Inflammatory macrophage treated with lipopolysaccharide for 4 hours (primary cell): ENCODE data around the gene CATSPER3.
A peak's percentile ranks its signal among the peaks of the same experiment; 100 is the strongest.

Experiments used
- DNase-seq: peaks from one replicate; pipeline ENCODE4 v3.0.0-alpha.2; 2020

CATSPER3 gene

DNA sequence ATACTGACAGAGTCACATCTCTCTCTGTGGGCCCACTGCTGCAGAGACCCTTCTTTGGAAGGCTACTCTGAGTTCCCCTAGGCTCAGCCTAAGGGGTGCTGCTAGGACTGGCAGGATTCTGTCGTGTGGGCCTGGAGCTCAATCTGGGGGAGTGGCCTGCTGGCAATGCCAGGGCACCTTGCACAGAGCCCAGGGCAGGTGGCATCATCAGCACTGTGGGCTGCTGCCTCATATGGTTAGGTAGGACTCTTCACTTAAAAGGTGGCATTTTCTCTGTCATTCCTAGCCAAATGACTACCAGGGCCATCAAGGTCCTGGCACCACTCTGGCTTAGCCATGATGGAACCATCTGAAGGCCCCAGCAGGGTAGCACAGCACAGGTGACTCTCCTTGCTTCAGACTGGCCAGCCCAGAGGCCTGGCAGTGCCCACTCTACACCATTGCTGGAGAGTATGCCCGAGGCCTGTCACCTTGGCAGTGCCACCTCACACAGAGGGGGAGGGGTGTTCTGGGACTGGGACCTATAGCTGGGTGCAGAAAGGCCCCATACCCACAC is 44.4 kb downstream of the CATSPER3 start:
- no peak for DNase-seq

DNA sequence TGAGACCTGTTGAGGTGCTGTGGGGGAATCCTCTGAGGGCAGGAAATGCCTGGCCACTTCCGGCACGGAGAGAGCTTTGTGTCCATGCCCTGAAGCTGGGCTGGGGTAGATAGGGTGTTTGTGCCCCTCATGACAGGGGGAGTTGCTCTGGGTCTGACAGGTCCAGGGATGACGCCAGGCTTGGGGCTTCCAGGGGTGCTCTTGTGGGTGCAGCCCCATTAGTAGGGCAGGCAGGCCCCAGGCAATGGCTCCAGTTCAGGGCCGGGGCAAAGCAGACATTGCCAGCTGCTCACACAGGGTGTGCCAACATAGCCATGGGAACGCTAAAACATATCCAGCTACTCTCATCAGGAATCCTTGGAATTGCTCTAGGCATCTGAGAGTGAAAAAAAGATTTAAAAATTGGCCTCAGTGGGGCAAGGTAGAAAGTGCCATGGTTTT is 45.3 kb downstream of the CATSPER3 start:
- no peak for DNase-seq

DNA sequence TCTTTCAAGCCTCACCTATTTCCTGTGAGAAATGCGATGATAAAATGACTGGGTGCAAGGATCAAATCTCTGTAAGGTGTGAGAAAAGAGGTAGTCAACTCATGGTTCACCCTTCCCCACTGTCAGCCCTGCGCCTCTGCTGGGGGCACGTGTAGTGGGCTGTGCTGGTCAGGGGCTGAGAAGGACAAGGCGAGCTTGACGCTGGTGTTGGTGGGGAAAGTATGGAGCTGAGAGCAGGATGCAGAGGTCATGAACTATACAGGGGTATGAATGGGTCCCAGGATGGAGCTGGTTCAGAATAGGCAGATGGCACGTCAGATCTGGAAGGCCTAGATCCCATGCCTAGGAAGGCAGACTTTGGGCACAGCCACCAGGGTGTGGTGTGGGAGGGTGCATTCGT is 45.7 kb downstream of the CATSPER3 start:
- no peak for DNase-seq

GRCh38 chr5:135013947-135014570 is 46.4 kb downstream of the CATSPER3 start:
- DNase-seq = no peak

DNA sequence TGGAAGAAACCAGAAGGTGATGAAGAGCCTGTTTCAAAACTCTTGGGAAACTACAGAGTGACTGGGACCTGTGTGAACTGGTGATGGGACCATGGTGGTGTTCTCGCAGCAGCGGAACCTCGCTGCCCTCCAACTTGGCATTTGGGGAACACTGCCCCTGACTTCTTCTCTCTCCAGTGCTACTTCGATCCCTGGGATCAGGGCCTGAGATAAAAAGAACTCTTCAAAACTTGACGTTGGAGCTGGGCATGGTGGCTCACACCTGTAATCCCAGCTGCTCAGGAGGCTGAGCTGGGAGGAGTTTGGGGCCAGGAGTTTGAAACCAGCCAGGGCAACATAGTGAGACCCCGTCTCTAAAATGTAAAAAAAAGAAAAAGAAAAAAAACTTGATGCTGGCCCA is 48.2 kb downstream of the CATSPER3 start:
- DNase-seq = no peak

DNA sequence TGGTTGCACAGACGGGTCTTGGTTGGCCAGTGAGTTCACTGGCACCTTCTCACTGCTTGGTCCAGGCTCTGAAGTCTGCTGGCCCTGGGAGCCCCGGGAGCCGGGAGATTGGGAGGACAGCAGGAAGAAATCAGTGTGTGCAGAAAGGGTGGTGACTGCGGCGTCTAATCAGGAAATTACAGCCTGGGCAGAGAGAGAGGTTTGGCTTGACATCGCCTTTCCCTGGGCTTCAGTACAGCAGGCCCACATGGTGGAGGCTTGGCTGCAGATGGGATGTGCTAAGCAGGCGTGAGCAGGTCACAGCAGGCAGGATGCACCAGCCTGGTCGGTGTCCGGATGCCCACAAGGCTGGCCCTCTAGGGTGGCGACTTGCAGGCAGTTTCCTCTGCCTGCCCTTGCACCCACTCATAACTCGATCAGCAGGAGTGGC is 49.2 kb downstream of the CATSPER3 start:
- DNase-seq = no peak

DNA sequence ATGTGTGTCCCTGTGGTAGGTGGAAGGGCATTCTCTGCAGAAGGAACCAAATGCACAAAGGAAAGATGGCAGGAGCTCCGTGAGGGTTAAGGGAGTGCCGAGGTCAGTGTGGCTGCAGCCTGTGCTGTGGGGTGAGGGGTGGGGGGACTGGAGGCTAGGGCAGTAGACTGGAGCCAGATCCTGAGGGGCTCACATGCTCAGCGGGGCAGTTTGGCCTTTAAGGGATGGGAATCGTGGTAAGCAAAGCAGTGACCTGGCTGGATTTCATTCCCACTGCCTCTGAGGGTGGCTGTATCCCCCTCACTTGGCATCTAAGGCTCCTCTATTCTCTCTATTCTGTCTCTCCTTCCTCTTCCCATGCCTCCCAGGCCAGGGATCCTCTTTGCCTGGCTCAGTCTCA is 50.8 kb downstream of the CATSPER3 start:
- DNase-seq = no peak

- no peak for DNase-seq
These were observed 51.6 kb downstream of the CATSPER3 start for GRCh38 chr5:135019314-135019713.

DNA sequence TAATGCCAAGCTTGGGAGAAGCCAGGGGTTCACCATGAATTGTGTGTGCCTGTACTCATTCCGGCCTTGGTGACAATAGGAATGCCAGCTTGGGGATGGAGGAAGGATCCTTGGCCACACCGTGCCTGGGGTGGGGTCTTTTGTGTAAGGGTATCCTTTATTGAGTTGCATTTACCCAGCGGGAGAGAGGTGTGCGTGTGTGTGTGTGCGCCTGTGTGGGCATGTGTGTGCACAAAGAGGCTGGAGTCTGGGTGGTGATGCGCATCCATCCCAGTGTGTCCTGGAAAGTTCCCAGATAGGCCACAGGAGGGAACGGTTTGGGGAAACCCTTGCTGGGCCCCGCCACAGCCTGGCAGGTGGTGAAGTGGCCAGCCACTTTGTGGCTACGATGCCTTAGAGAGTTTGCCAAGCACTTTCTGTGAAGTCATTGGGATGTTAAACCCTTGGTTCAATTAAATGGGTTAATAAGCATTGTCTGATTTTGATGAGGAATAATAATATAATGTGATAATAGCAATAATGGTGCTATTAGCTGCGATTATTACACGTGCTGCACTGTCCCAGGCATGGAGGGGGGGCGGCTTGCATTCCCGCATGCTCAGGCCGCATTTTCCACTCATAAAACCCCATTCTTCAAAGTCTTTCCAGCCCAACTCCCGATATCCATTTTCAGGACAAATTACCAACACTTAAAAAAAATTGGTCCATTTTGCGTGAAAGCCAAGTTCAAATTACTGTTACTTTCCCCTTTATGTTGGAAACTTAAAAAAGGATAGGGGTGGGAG is 52.6 kb downstream of the CATSPER3 start:
- DNase-seq = no peak

DNA sequence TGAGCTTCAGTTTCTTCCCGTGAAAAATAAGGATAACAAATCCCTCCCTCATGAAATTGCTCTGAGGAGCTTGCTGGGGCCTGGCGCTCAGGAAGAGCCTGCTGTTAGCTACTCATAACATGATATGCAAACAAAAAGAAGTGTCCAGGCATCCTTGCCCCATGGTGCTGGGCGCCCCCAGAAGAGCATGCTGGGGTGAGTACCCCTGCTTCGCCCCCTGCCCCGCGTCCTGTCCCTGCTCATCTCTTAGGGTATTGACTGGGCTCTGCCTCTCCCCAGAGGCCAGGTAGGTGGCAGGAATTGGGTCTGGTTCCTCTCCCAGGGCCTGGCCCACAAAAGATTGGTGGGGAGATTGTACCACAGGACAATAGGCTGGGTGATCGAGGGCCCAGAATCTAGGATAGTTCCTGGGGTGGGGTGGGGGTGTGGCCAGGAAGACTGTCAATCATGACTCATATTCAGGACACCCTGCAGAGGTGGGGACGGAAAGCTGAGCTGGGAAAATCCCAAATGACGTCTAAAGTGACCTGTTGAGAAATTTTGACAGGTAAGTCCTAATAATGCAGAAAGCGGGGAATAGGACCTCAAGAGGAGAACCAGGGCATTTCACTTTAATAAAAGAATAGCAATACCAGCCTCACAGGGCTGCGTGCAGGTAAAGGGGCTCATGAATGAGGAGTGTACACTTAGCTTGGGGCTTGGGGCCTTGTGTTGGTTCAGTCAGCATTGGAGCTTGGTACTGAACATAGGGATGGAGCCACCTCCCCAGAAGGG is 57.4 kb downstream of the CATSPER3 start:
- no peak for DNase-seq

DNA sequence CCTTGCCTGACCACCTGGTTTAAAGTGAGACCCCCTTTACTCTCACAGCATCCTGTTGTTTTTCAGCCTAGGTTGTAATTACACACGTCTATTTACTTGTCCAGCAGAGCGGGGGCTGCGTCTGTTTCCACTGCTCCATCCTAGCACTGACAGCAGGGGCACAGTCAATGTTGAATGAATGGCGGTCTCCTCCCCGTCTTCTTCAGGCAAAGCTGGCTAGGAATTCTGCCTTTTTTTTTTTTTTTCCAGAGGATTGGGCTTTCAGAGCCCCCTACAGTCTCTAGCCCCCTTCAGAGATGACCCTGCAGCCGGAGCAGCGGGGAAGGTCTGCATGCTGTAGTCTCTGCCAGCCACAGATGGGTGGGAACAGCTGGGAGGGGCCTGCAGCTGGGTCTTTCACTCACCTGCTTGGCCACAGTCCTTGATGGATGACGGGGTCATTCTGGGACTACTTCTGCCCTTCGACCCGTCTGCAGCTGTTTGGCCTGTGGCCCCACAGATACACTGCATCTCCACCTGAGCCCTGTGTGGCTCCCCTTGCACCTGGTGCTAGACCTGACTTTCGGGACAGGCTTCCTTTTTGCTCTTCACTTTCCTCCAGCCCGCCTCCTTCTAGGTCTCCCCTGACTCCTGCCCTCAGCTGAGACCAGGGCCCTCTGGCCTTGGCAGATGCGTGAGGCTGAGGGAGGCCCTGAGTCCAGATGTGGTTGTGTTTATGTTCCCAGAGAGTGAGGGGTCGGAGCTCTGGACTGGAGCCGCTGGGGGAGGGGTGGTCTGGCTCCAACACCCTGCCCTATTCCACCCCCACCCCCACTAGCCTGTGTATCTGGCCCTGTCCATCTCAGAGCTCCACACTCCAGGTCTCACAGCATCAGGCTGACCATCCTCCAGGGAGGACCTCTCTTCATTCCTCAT is 58.3 kb downstream of the CATSPER3 start:
- no peak for DNase-seq

DNA sequence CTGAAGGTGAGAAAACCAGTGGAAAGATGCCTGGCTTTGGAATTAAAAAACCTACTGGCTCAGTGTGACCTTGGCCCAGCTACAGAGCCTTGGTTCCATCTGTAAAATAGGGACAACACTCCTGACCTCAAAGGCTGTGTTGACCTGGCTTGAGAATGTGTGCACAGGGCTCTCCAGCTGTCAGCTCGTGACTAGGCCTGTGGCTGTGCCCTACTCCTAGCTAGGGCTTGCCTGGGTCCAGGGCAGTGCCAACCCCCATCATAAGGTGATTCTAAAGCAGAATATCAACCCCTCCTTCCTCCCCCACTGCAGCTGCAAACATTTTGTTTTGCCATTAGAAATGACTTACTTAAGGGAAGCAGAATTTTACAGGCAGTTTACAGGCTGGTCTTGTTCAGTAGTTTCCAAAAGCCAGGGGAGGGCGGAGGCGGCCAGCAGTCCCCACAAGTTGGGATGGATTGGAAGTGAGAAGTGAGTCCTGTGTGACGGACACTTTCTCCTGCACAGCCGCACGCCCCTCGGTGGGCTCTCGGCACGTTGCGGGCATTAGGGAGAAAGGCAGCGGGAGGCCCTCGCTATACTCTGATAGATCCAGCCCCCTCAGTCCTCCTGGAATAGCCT is 59.0 kb downstream of the CATSPER3 start:
- DNase-seq = no peak

DNA sequence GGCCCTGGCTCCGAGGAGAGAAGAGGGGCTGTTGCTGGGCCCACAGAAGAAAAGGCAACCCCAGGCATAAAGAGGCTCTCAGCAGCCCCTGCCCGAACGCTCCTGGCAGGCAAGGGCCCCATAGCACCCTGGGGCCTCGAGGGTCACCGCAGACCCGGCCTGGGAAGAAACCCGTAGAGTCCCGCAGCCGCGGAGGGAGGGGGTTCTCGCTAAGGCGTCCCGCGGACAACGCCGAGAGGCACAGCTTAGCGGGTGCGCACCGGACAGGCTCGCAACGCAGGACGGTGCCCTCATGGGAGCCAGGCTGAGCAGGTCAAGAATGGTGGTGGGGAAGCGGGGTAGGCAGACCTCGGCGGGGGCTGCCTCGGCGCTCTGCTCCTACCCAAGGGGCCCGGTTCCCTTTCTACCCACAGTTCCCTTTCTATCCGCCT is 59.6 kb downstream of the CATSPER3 start:
- no peak for DNase-seq

- no peak for DNase-seq
These were observed 60.2 kb downstream of the CATSPER3 start for GRCh38 chr5:135027697-135028615.

GRCh38 chr5:135028791-135029476 is 61.2 kb downstream of the CATSPER3 start:
- no peak for DNase-seq

- DNase-seq = no peak
These were observed 61.9 kb downstream of the CATSPER3 start for GRCh38 chr5:135029477-135030122.

DNA sequence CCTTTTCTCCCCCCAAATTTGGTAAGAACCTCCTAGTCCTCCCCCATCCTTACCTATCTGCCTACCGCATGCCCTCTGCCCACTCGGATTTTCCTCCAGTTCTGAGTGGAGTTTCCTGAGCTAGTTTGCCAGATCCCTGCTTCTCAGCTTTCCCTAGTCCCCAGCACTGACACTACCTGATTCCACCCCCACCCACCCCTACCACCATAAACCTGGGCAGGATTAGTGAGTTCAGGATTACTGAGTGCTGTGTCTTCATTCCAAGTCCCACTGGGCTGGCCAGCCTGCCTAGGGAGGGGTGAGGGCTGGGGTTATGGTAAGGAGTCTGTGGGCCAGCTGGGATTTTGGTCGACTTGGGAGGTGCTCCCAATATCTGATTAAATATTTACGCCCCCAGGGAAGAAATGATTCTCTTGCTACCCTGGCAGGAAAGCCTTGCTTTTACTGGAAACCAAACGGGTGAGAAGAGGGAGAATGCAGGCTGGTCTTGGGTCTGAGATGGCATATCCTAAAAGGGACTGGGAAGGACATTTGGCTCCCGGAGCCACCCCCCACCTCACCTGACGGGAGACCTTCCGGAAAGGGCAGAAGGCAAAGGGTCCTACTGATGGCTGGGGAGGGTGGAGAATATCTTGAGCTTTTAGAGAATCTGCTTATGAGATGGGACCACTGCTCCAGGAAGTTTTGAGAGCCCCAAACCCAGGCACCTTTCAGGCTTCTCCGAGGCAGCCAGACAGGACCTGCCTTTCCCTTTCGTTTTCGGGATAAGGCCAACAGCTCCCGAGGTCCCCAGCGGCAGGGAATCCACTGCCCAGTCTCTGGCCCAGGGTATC is 62.6 kb downstream of the CATSPER3 start:
- DNase-seq = peak; percentile 27
